ENCODE data around the gene TMEM9. TPM values are rescaled to one million over a fixed set of nuclear protein-coding genes. Genes with fewer than 3 reads are reported as not detected.
A peak's percentile ranks its signal among the peaks of the same experiment; 100 is the strongest.

TMEM9 gene
- total RNA-seq (2014; rRNA removed; shearing (Covaris generic)): 101 and 107 TPM in 2 replicates

DNA sequence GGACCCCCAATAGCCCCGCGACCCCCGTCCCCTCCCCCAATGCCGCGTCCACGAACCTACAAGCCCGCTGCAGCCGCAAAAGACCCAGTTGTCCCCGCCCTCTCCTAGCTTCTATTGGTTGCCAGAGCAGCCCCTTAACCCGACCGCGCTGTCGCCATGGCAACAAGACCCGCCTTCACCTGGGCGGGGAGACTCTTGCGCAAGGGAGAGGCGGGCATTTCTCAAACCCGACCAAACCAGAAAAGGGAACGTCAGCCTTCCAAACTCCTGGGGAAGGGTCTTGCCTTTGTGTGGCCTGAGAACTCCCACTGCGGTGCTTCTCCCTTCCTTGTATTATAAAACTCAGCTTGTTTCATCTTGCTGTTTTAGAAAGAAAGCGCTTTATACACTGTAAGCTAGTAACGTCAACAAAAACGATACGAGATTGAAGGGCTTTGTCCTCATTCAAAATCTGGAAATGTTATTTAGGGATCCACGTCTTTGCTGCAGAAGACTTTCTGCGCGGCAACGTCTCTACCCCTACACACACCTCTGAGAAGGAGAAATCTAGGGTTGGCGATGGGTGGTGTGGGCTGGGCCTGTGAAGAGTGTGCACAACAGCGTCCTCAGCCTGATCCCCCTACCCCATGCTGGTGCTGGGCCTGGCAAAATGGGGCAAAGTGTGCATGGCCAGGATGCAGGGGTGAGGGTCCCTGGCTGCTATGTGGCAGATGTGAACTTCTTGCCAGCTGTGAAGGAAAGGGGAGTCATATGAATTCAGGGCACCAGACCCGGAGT, at the start of gene TMEM9:
TSS of gene TMEM9 (minus strand) at position 86 of the 777 bp plus-strand sequence. CDS start 551 bp downstream, outside the sequence.
- peak; percentile 89 for DNase-seq (ENCODE audit: low read depth)

DNA sequence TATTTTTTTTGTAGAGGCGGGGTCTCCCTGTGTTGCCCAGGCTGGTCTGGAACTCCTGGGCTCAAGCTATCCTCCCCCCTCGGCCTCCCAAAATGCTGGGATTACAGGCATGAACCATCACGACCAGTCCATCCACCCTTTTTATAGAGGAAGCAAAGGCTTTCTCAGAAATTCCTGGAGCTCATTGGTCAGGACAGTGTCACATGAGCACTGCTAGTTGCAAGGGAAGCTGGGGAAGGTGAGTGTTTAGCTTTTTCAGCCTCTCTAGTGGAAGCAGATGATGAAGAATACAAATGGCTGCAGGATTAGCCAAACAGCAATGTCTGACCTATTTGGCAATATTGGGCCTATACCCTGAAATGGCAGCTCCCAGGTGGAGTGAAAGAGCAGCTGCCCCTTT, 44.3 kb upstream of the TMEM9 start:
- no peak for DNase-seq (ENCODE audit: low read depth)

- DNase-seq (ENCODE audit: low read depth): no peak
These were observed 39.8 kb upstream of the TMEM9 start for GRCh38 chr1:201194046-201194445.

- DNase-seq (ENCODE audit: low read depth): no peak
These were observed 38.1 kb upstream of the TMEM9 start for GRCh38 chr1:201192261-201192788.

GRCh38 chr1:201191653-201192260, 37.5 kb upstream of the TMEM9 start:
- peak; percentile 94 for DNase-seq (ENCODE audit: low read depth)

- DNase-seq (ENCODE audit: low read depth): peak; percentile 72
These were observed 36.4 kb upstream of the TMEM9 start, which contains the start of gene IGFN1 for GRCh38 chr1:201190624-201191051. Gene IGFN1, plus strand, starts transcription at chr1:201190824. Its CDS starts 2,470 bp downstream, at chr1:201193294.

- DNase-seq (ENCODE audit: low read depth): no peak
These were observed 35.7 kb upstream of the TMEM9 start for GRCh38 chr1:201190005-201190404.

DNA sequence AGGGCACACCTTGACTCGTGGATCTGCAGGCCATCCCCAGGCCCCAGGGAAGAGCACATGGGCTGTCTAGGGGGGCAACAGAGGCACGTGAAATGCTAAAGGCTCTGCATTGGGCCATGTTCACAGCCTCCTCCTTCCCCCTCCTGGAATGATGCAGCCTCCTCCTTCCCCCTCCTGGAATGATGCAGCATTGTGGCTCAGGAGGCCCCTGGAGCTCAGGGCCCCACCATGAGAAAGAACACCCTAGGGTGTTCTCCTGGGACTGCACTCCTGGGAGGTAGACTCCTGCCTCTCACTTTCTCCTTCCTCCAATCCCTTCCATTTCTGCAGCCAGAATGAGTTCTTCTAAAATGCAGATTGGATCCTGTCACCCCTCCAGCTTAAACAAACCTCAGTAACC, 34.8 kb upstream of the TMEM9 start:
- no peak for DNase-seq (ENCODE audit: low read depth)

DNA sequence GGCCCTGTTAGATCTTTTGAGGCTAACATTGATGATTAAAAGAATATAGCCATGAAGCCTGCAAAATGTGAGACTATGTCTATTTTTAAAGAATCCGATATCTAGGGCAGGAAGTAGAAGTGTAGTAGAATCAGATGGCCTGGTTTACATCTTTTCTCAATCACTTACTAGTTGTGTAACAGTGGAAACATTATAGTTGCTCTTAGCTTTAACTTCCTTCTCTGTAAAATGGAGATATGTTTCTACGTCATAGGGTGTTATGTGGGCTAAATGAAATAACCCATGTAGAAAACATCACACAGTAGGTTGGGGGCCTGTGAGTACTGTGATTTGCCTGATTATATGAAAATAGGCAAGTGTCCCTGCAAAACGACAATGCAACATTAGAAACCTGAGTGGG, 31.9 kb upstream of the TMEM9 start:
- no peak for DNase-seq (ENCODE audit: low read depth)

- DNase-seq (ENCODE audit: low read depth): no peak
These were observed 31.4 kb upstream of the TMEM9 start for GRCh38 chr1:201185527-201186128.

GRCh38 chr1:201185123-201185453, 30.8 kb upstream of the TMEM9 start:
- DNase-seq (ENCODE audit: low read depth): no peak

GRCh38 chr1:201184307-201185122, 30.2 kb upstream of the TMEM9 start:
- DNase-seq (ENCODE audit: low read depth): peak; percentile 81

DNA sequence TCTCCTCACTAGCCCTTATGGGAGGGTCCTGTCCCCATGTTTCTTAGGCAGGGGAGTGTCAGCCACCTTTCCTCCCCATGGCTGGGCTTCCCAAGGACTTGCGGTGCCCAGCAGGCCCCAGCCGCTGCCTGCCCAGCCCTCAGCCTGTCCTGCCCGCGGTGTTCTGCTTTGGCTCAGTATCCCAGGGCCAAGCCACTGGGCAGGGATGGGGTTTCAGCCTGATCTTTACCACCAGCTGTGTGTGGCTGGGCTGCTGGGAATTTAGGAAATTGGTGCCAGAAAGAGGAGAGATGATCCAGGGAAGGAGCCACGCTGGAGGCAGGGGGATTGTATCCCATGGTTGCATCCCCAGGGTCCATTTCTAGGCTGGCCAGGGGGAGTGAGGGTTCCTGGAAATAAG, 29.5 kb upstream of the TMEM9 start:
- no peak for DNase-seq (ENCODE audit: low read depth)

DNA sequence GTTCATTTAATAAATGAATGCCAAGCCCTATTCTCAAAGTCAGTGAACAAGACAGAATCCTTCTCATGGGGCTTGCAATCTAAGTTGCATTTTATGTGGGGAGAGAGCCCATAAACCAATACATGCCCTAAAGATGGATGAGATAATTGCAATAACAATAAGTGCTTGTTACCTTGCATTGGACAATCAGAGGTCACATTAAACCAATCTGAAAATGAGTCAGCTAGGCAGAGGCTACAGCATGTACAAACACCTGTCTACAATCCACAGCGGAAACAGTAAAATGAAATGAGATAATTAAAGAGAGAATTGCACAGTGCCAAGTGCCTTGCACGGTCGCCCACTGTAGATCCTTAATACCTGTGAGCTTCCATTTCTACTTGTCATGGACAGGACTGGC, 28.9 kb upstream of the TMEM9 start:
- no peak for DNase-seq (ENCODE audit: low read depth)

DNA sequence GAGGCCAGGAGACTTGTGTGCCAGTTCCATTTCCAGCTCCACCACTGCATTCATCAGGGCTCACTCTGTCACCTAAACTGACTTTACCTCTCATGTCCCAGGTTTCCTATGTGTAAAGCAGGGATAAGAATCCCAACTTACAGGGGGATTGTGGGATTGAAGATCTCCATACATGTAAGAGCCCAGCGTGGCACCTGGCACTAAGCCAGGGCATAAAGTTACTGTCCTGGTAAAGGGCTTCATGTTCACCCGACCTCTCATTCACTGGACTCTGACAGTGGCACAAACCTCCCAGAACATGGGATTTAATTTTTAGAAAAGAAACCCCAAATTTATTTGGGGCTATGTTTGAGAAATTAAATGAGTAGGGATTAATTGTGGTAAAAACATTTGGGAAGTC, 27.5 kb upstream of the TMEM9 start:
- no peak for DNase-seq (ENCODE audit: low read depth)

- no peak for DNase-seq (ENCODE audit: low read depth)
These were observed 27.0 kb upstream of the TMEM9 start for GRCh38 chr1:201181323-201181722.

- DNase-seq (ENCODE audit: low read depth): no peak
These were observed 26.6 kb upstream of the TMEM9 start for GRCh38 chr1:201180901-201181300.

DNA sequence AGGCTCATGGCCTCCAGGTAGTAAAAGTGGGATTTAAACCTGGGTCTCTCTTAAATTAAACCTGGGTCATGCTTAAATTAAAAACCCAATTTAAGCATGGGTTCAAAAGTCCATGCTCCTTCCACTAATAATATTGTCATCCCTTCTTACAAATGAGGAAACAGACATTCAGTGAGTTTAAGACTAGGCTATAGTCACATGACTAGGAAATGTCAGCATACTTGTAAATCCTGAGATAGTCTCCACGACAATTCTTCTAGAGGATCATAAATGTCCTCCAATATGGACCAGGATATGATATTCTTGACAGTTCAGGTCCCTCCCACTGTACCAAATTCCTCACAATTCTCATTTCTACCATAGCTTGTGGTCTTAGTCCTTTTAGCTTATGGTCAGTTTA, 25.9 kb upstream of the TMEM9 start:
- DNase-seq (ENCODE audit: low read depth): no peak

- DNase-seq (ENCODE audit: low read depth): no peak
These were observed 24.4 kb upstream of the TMEM9 start for GRCh38 chr1:201178718-201179117.

GRCh38 chr1:201176940-201177339, 22.7 kb upstream of the TMEM9 start:
- DNase-seq (ENCODE audit: low read depth): peak; percentile 19

DNA sequence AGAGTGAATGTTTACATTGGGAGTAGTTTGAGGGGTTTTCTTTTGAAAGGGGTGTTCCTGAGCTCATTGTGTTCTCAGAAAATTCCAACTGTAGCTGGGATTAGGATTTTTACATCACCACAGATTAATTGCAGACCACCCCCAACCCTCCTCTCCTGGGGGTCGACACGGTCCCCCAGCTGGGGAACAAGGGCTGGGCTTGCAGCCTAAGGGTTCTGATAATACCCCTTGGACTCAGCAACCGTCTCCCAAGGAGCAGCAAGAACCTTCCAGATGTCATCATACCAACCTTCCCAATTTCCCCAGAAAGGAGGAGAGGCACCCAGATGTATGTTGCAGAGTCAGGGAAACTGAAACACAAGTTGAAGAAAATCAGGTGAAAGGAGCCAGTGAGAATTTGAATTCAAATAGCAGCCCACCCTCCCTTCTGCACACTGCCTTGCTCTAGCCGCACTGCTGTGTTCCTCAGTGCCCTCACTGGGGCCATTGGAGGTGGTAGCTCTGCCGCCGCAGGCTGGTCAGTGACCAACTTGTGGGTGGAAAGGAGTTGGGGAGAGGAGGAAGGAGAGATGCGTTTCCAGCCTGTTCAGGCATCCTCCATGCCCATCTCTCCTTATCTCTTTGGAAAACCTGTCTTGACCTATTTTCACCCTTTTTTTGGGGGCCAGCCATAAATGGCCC, 21.7 kb upstream of the TMEM9 start:
- no peak for DNase-seq (ENCODE audit: low read depth)

All from RPMI7951 (cell line).